Measurements from ENCODE around the gene NFX1.
"Not testable (repeated sequence)": the region's sequence is repeated elsewhere in the genome, so short reads cannot be mapped to it uniquely, and the experiment has no call there.

NFX1 gene

DNA sequence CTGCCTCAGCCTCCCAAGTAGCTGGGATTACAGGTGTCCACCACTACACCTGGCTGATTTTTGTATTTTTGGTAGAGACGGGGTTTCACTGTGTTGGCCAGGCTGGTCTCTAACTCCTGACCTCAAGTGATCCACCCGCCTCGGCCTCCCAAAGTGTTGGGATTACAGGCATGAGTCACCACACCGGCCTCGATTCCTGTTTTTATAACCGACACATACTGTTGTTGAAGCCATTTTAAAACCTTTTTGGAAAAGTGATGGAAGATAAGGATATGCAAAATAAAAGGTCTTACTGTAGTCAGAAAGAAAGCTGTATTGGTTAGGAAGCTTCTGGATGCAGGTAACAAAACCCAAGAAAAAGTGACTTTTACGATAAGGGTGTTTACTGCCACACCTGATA lies 42.6 kb downstream of the NFX1 start:
- H3K4me1 ChIP-seq (ENCODE audit: control insufficient read depth, insufficient read depth, low read length); POLR2A ChIA-PET; H3K27ac ChIP-seq (ENCODE audit: extremely low read depth, low read depth, low read length); H3K9me3 ChIP-seq (ENCODE audit: control insufficient read depth, insufficient read depth, low read depth, low read length); H3K4me3 ChIP-seq (ENCODE audit: low read depth, low read length): not testable (repeated sequence)
- H3K36me3 ChIP-seq (ENCODE audit: control insufficient read depth in 2 of 2, insufficient read depth in 1 of 2, low read length in 2 of 2), result peaks cover 7 to 77% of the 10 kb centered on the region in 2 experiments; a peak in 2 of 3 replicates
- CTCF ChIA-PET, result interaction anchor here (0.6 to 1.8 kb wide), 2 partner anchors 29 to 42 kb away, joined by 3 to 6 read pairs; no protein-coding TSS in a partner anchor

DNA sequence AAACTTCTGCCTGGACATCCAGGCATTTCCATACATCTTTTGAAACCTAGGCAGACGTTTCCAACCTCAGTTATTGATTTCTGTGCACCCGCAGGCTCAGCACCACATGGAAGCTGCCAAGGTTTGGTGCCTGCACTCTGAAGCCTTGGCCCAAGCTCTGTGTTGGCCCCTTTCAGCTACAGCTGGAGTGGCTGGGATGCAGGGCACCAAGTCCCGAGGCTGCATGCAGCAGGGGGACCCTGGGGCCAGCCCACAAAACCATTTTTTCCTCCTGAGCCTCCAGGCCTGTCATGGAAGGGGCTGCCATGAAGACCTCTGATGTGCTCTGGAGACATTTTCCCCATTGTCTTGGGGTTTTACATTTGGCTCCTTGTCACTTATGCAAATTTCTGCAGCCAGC lies 49.9 kb downstream of the NFX1 start:
- CTCF ChIA-PET, result no interaction called here
- no peak for TF ChIP-seq ZNF341 (tag by site-specific recombination; IDR thresholded peaks at IDR 0.05; ENCODE audit: low read depth)
- no peak for TF ChIP-seq ZNF549 (tag by site-specific recombination; IDR thresholded peaks at IDR 0.05)
- TF ChIP-seq SETDB1 (IDR thresholded peaks at IDR 0.05; ENCODE audit: insufficient read length, low read length), result peak; percentile 73
- no peak for TF ChIP-seq ZBTB1 (tag by site-specific recombination; IDR thresholded peaks at IDR 0.05)
- no peak for TF ChIP-seq ZNF211 (tag by site-specific recombination; IDR thresholded peaks at IDR 0.05; ENCODE audit: low read depth)
- TF ChIP-seq ZNF221 (tag by site-specific recombination; IDR thresholded peaks at IDR 0.05; ENCODE audit: borderline replicate concordance), result no peak
- TF ChIP-seq ZNF292 (tag by site-specific recombination; IDR thresholded peaks at IDR 0.05; ENCODE audit: borderline replicate concordance, low read depth), result no peak
- TF ChIP-seq PRDM1 (tag by site-specific recombination; IDR thresholded peaks at IDR 0.05), result no peak
- TF ChIP-seq ZNF585B (tag by site-specific recombination; IDR thresholded peaks at IDR 0.05), result peak; percentile 98
- no peak for TF ChIP-seq BCL11A (tag by site-specific recombination; IDR thresholded peaks at IDR 0.05; ENCODE audit: low read depth)
- no peak for TF ChIP-seq MEIS1 (CRISPR knock-in tag; IDR thresholded peaks at IDR 0.05; ENCODE audit: borderline replicate concordance)
- TF ChIP-seq, protein P1, sequence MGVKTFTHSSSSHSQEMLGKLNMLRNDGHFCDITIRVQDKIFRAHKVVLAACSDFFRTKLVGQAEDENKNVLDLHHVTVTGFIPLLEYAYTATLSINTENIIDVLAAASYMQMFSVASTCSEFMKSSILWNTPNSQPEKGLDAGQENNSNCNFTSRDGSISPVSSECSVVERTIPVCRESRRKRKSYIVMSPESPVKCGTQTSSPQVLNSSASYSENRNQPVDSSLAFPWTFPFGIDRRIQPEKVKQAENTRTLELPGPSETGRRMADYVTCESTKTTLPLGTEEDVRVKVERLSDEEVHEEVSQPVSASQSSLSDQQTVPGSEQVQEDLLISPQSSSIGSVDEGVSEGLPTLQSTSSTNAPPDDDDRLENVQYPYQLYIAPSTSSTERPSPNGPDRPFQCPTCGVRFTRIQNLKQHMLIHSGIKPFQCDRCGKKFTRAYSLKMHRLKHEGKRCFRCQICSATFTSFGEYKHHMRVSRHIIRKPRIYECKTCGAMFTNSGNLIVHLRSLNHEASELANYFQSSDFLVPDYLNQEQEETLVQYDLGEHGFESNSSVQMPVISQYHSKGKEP (tag by site-specific recombination; IDR thresholded peaks at IDR 0.05), result no peak
- no peak for TF ChIP-seq ZNF561 (tag by site-specific recombination; IDR thresholded peaks at IDR 0.05; ENCODE audit: borderline replicate concordance)
- TF ChIP-seq ZNF416 (tag by site-specific recombination; IDR thresholded peaks at IDR 0.05), result no peak
- TF ChIP-seq HOXD13 (CRISPR knock-in tag; IDR thresholded peaks at IDR 0.05; ENCODE audit: borderline replicate concordance), result no peak
- no peak overlapping the region for H3K4me3 ChIP-seq (ENCODE audit: low read depth, low read length)
- H3K36me3 ChIP-seq (ENCODE audit: control insufficient read depth in 2 of 2, insufficient read depth in 1 of 2, low read length in 2 of 2), result peaks cover 7 to 80% of the 10 kb centered on the region in 2 experiments
- POLR2A ChIA-PET, result no interaction called here
- no peaks in the 10 kb centered on the region for H3K9me3 ChIP-seq (ENCODE audit: control insufficient read depth, insufficient read depth, low read depth, low read length)
- no peaks in the 10 kb centered on the region for H3K4me1 ChIP-seq (ENCODE audit: control insufficient read depth, insufficient read depth, low read length)
- H3K27ac ChIP-seq (ENCODE audit: extremely low read depth, low read depth, low read length), result no peak overlapping the region

DNA sequence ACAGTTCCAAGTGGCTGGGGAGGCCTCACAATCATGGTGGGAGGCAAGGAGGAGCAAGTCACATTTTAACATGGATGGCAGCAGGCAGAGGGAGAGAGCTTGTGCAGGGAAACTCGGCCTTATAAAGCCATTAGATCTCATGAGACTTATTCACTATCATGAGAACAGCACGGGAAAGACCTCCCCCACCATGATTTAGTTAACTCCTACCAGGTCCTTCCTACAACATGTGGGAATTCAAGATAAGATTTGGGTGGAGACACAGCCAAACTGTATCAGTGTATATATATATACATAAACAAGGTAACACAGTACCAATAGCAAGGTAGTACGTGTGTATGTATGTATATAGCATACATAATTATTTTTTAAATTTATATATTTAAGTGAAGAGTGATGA lies 50.9 kb downstream of the NFX1 start:
- peaks cover 9 to 80% of the 10 kb centered on the region in 2 experiments for H3K36me3 ChIP-seq (ENCODE audit: control insufficient read depth in 2 of 2, insufficient read depth in 1 of 2, low read length in 2 of 2)
- no peaks in the 10 kb centered on the region for H3K9me3 ChIP-seq (ENCODE audit: control insufficient read depth, insufficient read depth, low read depth, low read length)
- ChIA-PET CTCF (no interaction called here), POLR2A (no interaction called here)
- H3K4me3 ChIP-seq (ENCODE audit: low read depth, low read length), result no peak overlapping the region
- no peak overlapping the region for H3K27ac ChIP-seq (ENCODE audit: extremely low read depth, low read depth, low read length)
- H3K4me1 ChIP-seq (ENCODE audit: control insufficient read depth, insufficient read depth, low read length), result no peaks in the 10 kb centered on the region
- TF ChIP-seq ZNF146 (tag by site-specific recombination; IDR thresholded peaks at IDR 0.05), result no peak
- no peak for TF ChIP-seq ZNF707 (tag by site-specific recombination; IDR thresholded peaks at IDR 0.05)
- TF ChIP-seq ZNF23 (tag by site-specific recombination; IDR thresholded peaks at IDR 0.05; ENCODE audit: borderline replicate concordance), result no peak
- no peak for TF ChIP-seq ZNF510 (tag by site-specific recombination; IDR thresholded peaks at IDR 0.05; ENCODE audit: insufficient replicate concordance)
- no peak for TF ChIP-seq ZNF624 (tag by site-specific recombination; IDR thresholded peaks at IDR 0.05)
- TF ChIP-seq GFI1B (tag by site-specific recombination; IDR thresholded peaks at IDR 0.05), result no peak
- no peak for TF ChIP-seq ZNF16 (tag by site-specific recombination; IDR thresholded peaks at IDR 0.05; ENCODE audit: low read depth)
- no peak for TF ChIP-seq ZNF544 (tag by site-specific recombination; IDR thresholded peaks at IDR 0.05)
- TF ChIP-seq, protein P2, sequence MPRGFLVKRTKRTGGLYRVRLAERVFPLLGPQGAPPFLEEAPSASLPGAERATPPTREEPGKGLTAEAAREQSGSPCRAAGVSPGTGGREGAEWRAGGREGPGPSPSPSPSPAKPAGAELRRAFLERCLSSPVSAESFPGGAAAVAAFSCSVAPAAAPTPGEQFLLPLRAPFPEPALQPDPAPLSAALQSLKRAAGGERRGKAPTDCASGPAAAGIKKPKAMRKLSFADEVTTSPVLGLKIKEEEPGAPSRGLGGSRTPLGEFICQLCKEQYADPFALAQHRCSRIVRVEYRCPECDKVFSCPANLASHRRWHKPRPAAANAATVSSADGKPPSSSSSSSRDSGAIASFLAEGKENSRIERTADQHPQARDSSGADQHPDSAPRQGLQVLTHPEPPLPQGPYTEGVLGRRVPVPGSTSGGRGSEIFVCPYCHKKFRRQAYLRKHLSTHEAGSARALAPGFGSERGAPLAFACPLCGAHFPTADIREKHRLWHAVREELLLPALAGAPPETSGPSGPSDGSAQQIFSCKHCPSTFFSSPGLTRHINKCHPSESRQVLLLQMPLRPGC (tag by site-specific recombination; IDR thresholded peaks at IDR 0.05), result no peak
- TF ChIP-seq, protein P3, sequence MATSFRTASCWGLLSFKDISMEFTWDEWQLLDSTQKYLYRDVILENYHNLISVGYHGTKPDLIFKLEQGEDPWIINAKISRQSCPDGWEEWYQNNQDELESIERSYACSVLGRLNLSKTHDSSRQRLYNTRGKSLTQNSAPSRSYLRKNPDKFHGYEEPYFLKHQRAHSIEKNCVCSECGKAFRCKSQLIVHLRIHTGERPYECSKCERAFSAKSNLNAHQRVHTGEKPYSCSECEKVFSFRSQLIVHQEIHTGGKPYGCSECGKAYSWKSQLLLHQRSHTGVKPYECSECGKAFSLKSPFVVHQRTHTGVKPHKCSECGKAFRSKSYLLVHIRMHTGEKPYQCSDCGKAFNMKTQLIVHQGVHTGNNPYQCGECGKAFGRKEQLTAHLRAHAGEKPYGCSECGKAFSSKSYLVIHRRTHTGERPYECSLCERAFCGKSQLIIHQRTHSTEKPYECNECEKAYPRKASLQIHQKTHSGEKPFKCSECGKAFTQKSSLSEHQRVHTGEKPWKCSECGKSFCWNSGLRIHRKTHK (tag by site-specific recombination; IDR thresholded peaks at IDR 0.05), result no peak
- no peak for TF ChIP-seq HOXA7 (CRISPR knock-in tag; IDR thresholded peaks at IDR 0.05; ENCODE audit: borderline replicate concordance)
- no peak for TF ChIP-seq FEZF1 (tag by site-specific recombination; IDR thresholded peaks at IDR 0.05)
